Thyroid gland (tissue), 4 donors: Measurements from ENCODE around the gene SLC50A1.

ENCODE experiments used
- POLR2A ChIP-seq, 2 donors: fragments of 450-650 bp; IDR thresholded peaks; one replicate each; pipeline ENCODE4 v1.6.1; 2017; ENCODE audit warnings: antibody characterized with exemption in 2 of 2, mild to moderate bottlenecking in 2 of 2, moderate library complexity in 1 of 2
- TF ChIP-seq, protein P1 (sequence below), 6 experiments: fragments of 200-600 bp in 3 of 6; fragments of 450-650 bp in 3 of 6; sonication (generic) in 3 of 6; IDR thresholded peaks; one replicate each; pipeline ENCODE4 v1.5.1; 2016 to 2019; ENCODE audit warnings: antibody characterized with exemption in 6 of 6, mild to moderate bottlenecking in 2 of 6, inconsistent platforms in 1 of 6, moderate library complexity in 1 of 6

DNA sequence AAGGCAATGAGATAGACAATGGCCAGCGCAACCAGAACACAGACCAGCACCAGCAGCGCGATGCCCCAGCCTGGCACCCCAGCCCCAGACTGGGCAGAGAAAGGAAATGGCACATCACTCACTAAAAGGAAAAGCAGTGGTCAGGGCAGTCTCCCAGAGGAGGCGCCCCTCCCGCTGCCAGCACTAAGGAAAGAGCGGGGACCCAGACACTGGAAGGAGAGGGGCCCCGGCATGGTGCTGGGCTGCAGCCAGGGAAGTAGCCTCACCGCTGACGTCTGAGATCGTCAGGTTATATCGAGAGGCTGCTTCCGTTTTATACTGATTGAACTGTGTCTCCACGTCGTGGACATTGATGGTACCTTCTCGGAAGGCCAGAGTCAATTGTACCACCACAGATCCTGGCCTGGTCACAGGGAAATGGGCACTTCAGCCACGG is 51.8 kb downstream of the SLC50A1 start:
- TF ChIP-seq, protein P1, sequence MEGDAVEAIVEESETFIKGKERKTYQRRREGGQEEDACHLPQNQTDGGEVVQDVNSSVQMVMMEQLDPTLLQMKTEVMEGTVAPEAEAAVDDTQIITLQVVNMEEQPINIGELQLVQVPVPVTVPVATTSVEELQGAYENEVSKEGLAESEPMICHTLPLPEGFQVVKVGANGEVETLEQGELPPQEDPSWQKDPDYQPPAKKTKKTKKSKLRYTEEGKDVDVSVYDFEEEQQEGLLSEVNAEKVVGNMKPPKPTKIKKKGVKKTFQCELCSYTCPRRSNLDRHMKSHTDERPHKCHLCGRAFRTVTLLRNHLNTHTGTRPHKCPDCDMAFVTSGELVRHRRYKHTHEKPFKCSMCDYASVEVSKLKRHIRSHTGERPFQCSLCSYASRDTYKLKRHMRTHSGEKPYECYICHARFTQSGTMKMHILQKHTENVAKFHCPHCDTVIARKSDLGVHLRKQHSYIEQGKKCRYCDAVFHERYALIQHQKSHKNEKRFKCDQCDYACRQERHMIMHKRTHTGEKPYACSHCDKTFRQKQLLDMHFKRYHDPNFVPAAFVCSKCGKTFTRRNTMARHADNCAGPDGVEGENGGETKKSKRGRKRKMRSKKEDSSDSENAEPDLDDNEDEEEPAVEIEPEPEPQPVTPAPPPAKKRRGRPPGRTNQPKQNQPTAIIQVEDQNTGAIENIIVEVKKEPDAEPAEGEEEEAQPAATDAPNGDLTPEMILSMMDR (IDR thresholded peaks at IDR 0.05) = no peak
- no peak for TF ChIP-seq POLR2A (IDR thresholded peaks at IDR 0.05)
